Prostate gland (tissue), 2 donors: Measurements from ENCODE around the gene GPR22. TPM values are rescaled to one million over a fixed set of nuclear protein-coding genes. Genes with fewer than 3 reads are reported as not detected.

Experiments
- DNase-seq: peaks from one replicate; pipeline ENCODE4 v3.0.0-alpha.2; 2019; ENCODE audit warnings: low spot score
- H3K27ac ChIP-seq, 2 donors: fragments of 200-600 bp; sonication (generic); 2 replicates each; pipeline ENCODE4 v1.5.1; 2017 to 2019
- H3K27me3 ChIP-seq: fragments of 200-600 bp; sonication (generic); replicated peaks from 2 replicates; pipeline ENCODE4 v1.5.1; 2019; ENCODE audit not compliant: insufficient read depth
- H3K36me3 ChIP-seq, 2 donors: fragments of 200-600 bp; sonication (generic); 1 replicate in 1 of 2; 2 replicates in 1 of 2; pipeline versions ENCODE4 v1.5.1 to v1.8.1; 2017 to 2019
- H3K4me1 ChIP-seq: fragments of 200-600 bp; sonication (generic); replicated peaks from 2 replicates; pipeline ENCODE4 v1.5.1; 2019
- H3K4me3 ChIP-seq, 2 donors: fragments of 200-600 bp; sonication (generic); 2 replicates each; pipeline ENCODE4 v1.5.1; 2017 to 2019
- H3K9me3 ChIP-seq: fragments of 200-600 bp; sonication (generic); 2 replicates; pipeline ENCODE4 v1.5.1; 2017
- POLR2A ChIP-seq: fragments of 450-650 bp; IDR thresholded peaks from one replicate; pipeline ENCODE4 v1.6.1; 2016; ENCODE audit warnings: antibody characterized with exemption, mild to moderate bottlenecking
- POLR2AphosphoS5 ChIP-seq: sonication (generic); formaldehyde crosslinking; IDR thresholded peaks from one replicate; pipeline ENCODE4 v1.6.1; 2017; ENCODE audit warnings: antibody characterized with exemption
- WGBS: methylation state at CpG from one replicate; pipeline ENCODE4 v1.1.5; 2018; 5-methylcytosine and 5-hydroxymethylcytosine counted together
- intact Hi-C: fragments of 100-400 bp; cut with DNase I; formaldehyde crosslinking; loops from one replicate; pipeline ENCODE4 v1.14.2; 2022
- small RNA-seq, 2 donors: library from RNA; depleted of rRNA; stranded (forward); fragments of <200 nt; gene quantifications; one replicate each; pipeline ENCODE3, GENCODE V24; 2016
- total RNA-seq, 2 donors: library from RNA; depleted of rRNA; stranded (reverse); fragments of >200 nt; gene quantifications; one replicate each; pipeline ENCODE4 v1.1.0, GENCODE V29; 2016
- TF ChIP-seq, protein P1 (sequence below), 4 experiments: fragments of 200-600 bp in 2 of 4; fragments of 450-650 bp in 2 of 4; sonication (generic) in 2 of 4; IDR thresholded peaks; 1 replicate in 3 of 4; 2 replicates in 1 of 4; pipeline ENCODE4 v1.5.1; 2016 to 2019; ENCODE audit warnings: antibody characterized with exemption in 4 of 4, mild to moderate bottlenecking in 2 of 4, moderate library complexity in 2 of 4

The GPR22 gene
- total RNA-seq, 2 donors from 2014 or later: not detected

GRCh38 chr7:107505362-107505761 lies 35.5 kb downstream of the GPR22 start:
- WGBS: 100% methylated on average over 1 of the region's 1 CpG
- DNase-seq: no peak

DNA sequence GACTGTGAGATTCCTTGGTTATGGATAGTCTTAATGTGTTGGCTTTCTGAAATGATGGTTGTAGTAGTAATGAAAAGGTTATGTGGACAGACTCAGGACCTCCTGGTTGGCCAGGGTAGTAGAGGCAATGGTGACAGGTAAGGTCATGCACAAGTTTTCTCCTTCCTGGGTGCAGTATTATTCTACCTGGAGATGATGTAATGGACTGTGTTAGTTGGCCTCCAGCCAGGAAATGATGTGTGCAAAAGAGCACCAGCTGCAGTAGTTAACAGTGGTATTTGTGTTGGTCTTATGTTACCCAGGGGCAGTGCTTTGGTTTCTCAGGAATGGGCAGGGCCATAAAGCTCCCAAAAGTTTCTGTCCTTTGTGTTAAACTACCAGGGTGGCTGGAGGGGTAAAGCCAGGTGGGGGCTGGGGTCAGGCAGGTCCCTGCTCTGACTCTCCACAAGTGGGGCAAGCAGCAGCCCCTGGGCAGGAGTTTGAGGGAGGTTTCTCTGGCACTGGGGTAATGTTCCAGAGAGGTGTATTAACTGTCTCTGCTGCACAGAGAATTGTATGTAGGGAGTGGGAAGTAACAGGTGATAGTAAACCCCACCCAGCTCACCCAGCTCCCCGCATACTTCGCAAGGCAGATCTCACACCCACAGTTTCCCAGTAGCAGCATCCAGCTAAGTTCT lies 36.3 kb downstream of the GPR22 start:
- peak; percentile 47 for DNase-seq
- Histone ChIP-seq H3K27me3 (no peaks in the 10 kb centered on the region), H3K27ac (peak overlapping the region; percentile 15 to 47), H3K9me3 (no peaks in the 10 kb centered on the region), H3K4me1 (no peaks in the 10 kb centered on the region), H3K4me3 (no peak overlapping the region), H3K36me3 (no peaks in the 10 kb centered on the region)
- TF ChIP-seq POLR2AphosphoS5: no peak
- TF ChIP-seq, protein P1, sequence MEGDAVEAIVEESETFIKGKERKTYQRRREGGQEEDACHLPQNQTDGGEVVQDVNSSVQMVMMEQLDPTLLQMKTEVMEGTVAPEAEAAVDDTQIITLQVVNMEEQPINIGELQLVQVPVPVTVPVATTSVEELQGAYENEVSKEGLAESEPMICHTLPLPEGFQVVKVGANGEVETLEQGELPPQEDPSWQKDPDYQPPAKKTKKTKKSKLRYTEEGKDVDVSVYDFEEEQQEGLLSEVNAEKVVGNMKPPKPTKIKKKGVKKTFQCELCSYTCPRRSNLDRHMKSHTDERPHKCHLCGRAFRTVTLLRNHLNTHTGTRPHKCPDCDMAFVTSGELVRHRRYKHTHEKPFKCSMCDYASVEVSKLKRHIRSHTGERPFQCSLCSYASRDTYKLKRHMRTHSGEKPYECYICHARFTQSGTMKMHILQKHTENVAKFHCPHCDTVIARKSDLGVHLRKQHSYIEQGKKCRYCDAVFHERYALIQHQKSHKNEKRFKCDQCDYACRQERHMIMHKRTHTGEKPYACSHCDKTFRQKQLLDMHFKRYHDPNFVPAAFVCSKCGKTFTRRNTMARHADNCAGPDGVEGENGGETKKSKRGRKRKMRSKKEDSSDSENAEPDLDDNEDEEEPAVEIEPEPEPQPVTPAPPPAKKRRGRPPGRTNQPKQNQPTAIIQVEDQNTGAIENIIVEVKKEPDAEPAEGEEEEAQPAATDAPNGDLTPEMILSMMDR (IDR thresholded peaks at IDR 0.05): no peak
- TF ChIP-seq POLR2A: no peak
- intact Hi-C loops: no loop called here
- WGBS: 63% methylated on average over 2 of the region's 2 CpGs

More at GRCh38 chr7:107505362-107505761, 35.5 kb downstream of the GPR22 start:
- Histone ChIP-seq H3K4me1 (no peaks in the 10 kb centered on the region), H3K4me3 (no peak overlapping the region), H3K27ac (no peak overlapping the region), H3K36me3 (no peaks in the 10 kb centered on the region), H3K27me3 (no peaks in the 10 kb centered on the region), H3K9me3 (no peaks in the 10 kb centered on the region)
- TF ChIP-seq POLR2AphosphoS5: no peak
- TF ChIP-seq, protein P1 (IDR thresholded peaks at IDR 0.05): no peak
- TF ChIP-seq POLR2A: no peak
- intact Hi-C loops: no loop called here

DNA sequence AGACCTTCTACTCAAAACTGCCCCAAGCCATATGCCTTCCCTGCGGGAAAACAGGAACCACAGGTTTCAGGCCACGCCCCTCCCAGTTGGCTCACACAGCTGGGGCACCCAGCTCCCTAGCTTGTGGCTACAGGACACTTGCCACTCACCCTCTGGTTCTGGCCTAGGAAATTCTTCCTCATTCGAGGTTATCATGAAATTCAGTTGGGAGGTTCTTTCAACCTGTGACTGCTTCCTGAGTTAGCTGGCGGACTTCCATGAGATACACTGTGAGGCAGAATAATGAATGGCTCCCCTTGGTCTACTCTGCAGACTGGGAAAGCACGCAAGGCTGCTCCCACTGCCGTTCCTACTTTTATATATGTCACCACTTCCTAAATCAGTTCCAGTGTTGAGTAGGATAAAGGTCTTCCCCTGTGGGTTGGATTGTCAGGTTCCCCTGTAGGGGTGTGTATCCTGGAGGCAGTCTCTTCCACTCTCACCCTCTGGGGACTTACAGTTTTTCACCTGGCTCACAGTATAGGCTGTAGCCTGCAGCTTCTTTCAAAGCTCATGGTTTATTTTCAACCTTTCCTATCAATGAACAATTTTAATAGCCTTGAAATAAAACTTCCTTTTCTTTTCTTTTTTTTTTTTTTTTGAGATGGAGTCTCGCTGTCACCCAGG lies 37.0 kb downstream of the GPR22 start:
- no peaks in the 10 kb centered on the region for H3K27me3 ChIP-seq
- H3K27ac ChIP-seq: peak overlapping the region; percentile 15 to 47
- no peaks in the 10 kb centered on the region for H3K36me3 ChIP-seq
- H3K4me1 ChIP-seq: no peaks in the 10 kb centered on the region
- no peaks in the 10 kb centered on the region for H3K9me3 ChIP-seq
- intact Hi-C loops: no loop called here
- no peak overlapping the region for H3K4me3 ChIP-seq
- WGBS: 76% methylated on average over 7 of the region's 7 CpGs
- TF ChIP-seq POLR2A (no peak), POLR2AphosphoS5 (peak; percentile 34)
- TF ChIP-seq, protein P1 (IDR thresholded peaks at IDR 0.05): no peak
- peak; percentile 63 for DNase-seq

Small RNAs within 50 kb of the gene (small RNA-seq; reads per million reads assigned to genes)
- 0 reads per million in 2 donors for gene AC002381.1

Other genes with a start within 250 kb of the GPR22 start
- 10 to 100 TPM; 35.1 to 86.4 TPM for gene COG5, start 93.9 kb downstream of the GPR22 start, total RNA-seq
- gene DUS4L, start 93.9 kb downstream of the GPR22 start, total RNA-seq: 10 to 100 TPM in 1 of 2 donors, 1 to 10 TPM in 1; 9.7 to 15.3 TPM
- 10 to 100 TPM; 95.4 to 99.9 TPM for gene BCAP29, start 110.2 kb downstream of the GPR22 start, total RNA-seq
- 1 to 10 TPM; 1.0 to 3.4 TPM for gene SLC26A4, start 190.8 kb downstream of the GPR22 start, total RNA-seq